ENCODE data around the gene SLC35F5.

DNA sequence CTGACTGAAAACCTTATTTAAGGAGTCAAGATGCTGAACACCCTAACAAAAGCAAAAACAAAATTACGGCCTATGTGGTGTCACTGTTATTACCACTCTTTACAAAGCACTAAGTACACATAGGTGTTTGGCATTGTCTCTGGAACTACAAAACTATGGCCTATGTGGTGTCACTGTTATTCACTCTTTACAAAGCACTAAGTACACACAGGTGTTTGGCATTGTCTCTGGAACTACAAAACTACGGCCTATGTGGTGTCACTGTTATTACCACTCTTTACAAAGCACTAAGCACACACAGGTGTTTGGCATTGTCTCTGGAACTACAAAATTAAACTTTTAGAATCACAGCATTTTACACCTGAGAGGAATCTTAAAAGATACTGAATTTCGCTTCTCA lies 47.4 kb downstream of the SLC35F5 start:
- no peak for TF ChIP-seq POLR2A (IDR thresholded peaks at IDR 0.05; ENCODE audit: low read depth, low read length)
- TF ChIP-seq POLR2AphosphoS5 (IDR thresholded peaks at IDR 0.05; ENCODE audit: low read depth, low read length), result no peak
- TF ChIP-seq TAF1 (IDR thresholded peaks at IDR 0.05; ENCODE audit: low read depth, low read length), result no peak
